Measurements from ENCODE around the gene HDHD2.

HDHD2 gene

GRCh38 chr18:47146206-47146605 is 4.1 kb downstream of the HDHD2 start:
- no peak for DNase-seq (ENCODE audit: low read depth)

GRCh38 chr18:47143899-47144485 is 6.3 kb downstream of the HDHD2 start:
- DNase-seq (ENCODE audit: low read depth): no peak

- DNase-seq (ENCODE audit: low read depth): no peak
Measured at GRCh38 chr18:47143153-47143552, 7.1 kb downstream of the HDHD2 start.

GRCh38 chr18:47141289-47141688 is 9.0 kb downstream of the HDHD2 start:
- DNase-seq (ENCODE audit: low read depth): no peak

GRCh38 chr18:47121146-47121545 is 29.2 kb downstream of the HDHD2 start:
- DNase-seq (ENCODE audit: low read depth): no peak

GRCh38 chr18:47120428-47120827 is 29.9 kb downstream of the HDHD2 start:
- DNase-seq (ENCODE audit: low read depth): no peak

GRCh38 chr18:47118981-47119380 is 31.3 kb downstream of the HDHD2 start:
- peak; percentile 69 for DNase-seq (ENCODE audit: low read depth)

GRCh38 chr18:47115205-47115604 is 35.1 kb downstream of the HDHD2 start:
- DNase-seq (ENCODE audit: low read depth): no peak

GRCh38 chr18:47113796-47114540 is 36.3 kb downstream of the HDHD2 start:
- DNase-seq (ENCODE audit: low read depth): peak; percentile 18

GRCh38 chr18:47110492-47111274 is 39.6 kb downstream of the HDHD2 start:
- DNase-seq (ENCODE audit: low read depth): no peak

GRCh38 chr18:47109720-47110119 is 40.6 kb downstream of the HDHD2 start:
- DNase-seq (ENCODE audit: low read depth): no peak

GRCh38 chr18:47108998-47109405 is 41.3 kb downstream of the HDHD2 start:
- DNase-seq (ENCODE audit: low read depth): no peak

- no peak for DNase-seq (ENCODE audit: low read depth)
Measured at GRCh38 chr18:47108373-47108772, 41.9 kb downstream of the HDHD2 start.

- DNase-seq (ENCODE audit: low read depth): peak; percentile 22
Measured at GRCh38 chr18:47100212-47100831, 50.0 kb downstream of the HDHD2 start.

GRCh38 chr18:47095810-47096209 is 54.5 kb downstream of the HDHD2 start:
- no peak for DNase-seq (ENCODE audit: low read depth)

- no peak for DNase-seq (ENCODE audit: low read depth)
Measured at GRCh38 chr18:47087676-47088075, 62.6 kb downstream of the HDHD2 start.

- DNase-seq (ENCODE audit: low read depth): no peak
Measured at GRCh38 chr18:47081578-47081977, 68.7 kb downstream of the HDHD2 start.

- no peak for DNase-seq (ENCODE audit: low read depth)
Measured at GRCh38 chr18:47080872-47081271, 69.4 kb downstream of the HDHD2 start.

- no peak for DNase-seq (ENCODE audit: low read depth)
Measured at GRCh38 chr18:47077111-47077510, 73.2 kb downstream of the HDHD2 start.

GRCh38 chr18:47075098-47075883 is 75.0 kb downstream of the HDHD2 start:
- peak; percentile 5 for DNase-seq (ENCODE audit: low read depth)

- no peak for DNase-seq (ENCODE audit: low read depth)
Measured at GRCh38 chr18:47067648-47068047, 82.7 kb downstream of the HDHD2 start.

GRCh38 chr18:47063096-47063495 is 87.2 kb downstream of the HDHD2 start:
- DNase-seq (ENCODE audit: low read depth): no peak

Measured in stromal cell of bone marrow (primary cell).